GM23248 (cell line): ENCODE measurements around the gene ZNF365.

ENCODE experiments used
- EZH2 ChIP-seq: fragments of 200-600 bp; sonication (generic); IDR thresholded peaks from 2 replicates; pipeline ENCODE4 v1.6.1; 2018; ENCODE audit warnings: antibody characterized with exemption, mild to moderate bottlenecking; ENCODE audit not compliant: insufficient read depth, poor library complexity, severe bottlenecking
- EZH2phosphoT487 ChIP-seq: fragments of 200-600 bp; sonication (generic); IDR thresholded peaks from 2 replicates; pipeline ENCODE4 v1.6.1; 2018; ENCODE audit warnings: antibody characterized with exemption, moderate library complexity, mild to moderate bottlenecking, low read depth; ENCODE audit not compliant: insufficient read depth

- TF ChIP-seq EZH2 (no peak), EZH2phosphoT487 (0 out of 2 replicates have a peak, but pooled peaks have one; percentile 31)
Observed at GRCh38 chr10:62384057-62384446, 9.9 kb downstream of the ZNF365 start.
